ENCODE data around the gene PPM1N.
A peak's percentile ranks its signal among the peaks of the same experiment; 100 is the strongest.

PPM1N gene

GRCh38 chr19:45483033-45483432 lies 15.2 kb upstream of the PPM1N start:
- DNase-seq (ENCODE audit: low spot score) = no peak
- no peak for TF ChIP-seq CTCF (IDR thresholded peaks at IDR 0.05; ENCODE audit: extremely low read depth, missing control alignments)

DNA sequence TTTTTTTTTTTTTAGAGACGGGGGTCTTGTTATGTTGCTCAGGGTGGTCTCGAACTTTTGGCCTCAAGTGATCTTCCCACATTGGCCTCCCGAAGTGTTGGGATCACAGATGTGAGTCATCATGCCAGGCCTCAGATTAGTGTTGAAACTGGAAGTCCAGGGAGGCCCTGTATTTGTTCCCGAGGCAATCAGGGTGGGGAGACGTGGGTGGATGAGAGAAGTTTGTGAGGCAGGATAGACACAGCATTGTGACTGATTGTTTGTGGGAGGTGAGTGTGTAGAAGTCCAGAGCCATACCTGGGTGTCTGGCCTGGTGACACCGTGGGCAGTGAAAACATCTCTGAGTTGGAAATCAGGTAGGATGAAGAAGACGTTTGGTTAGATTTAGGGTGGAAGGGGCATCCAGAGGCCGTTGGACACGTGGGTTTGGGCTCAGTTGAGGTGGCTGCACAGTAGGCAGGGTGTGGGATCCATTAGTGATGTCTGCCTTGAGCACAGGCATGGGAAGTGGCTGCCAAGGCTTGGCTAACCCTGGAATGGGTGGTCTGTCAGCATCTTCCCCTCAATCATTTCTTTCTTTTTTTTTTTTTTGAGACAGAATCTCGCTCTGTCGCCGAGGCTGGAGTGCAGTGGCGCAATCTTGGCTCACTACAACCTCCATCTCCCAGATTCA lies 13.8 kb upstream of the PPM1N start:
- no peak for TF ChIP-seq CTCF (IDR thresholded peaks at IDR 0.05; ENCODE audit: extremely low read depth, missing control alignments)

GRCh38 chr19:45485305-45486077 lies 12.8 kb upstream of the PPM1N start:
- DNase-seq (ENCODE audit: low spot score) = peak; percentile 87
- peak; percentile 86 for TF ChIP-seq CTCF (IDR thresholded peaks at IDR 0.05; ENCODE audit: extremely low read depth, missing control alignments)

More for the DNA sequence above, 13.8 kb upstream of the PPM1N start:
- DNase-seq (ENCODE audit: low spot score) = no peak

DNA sequence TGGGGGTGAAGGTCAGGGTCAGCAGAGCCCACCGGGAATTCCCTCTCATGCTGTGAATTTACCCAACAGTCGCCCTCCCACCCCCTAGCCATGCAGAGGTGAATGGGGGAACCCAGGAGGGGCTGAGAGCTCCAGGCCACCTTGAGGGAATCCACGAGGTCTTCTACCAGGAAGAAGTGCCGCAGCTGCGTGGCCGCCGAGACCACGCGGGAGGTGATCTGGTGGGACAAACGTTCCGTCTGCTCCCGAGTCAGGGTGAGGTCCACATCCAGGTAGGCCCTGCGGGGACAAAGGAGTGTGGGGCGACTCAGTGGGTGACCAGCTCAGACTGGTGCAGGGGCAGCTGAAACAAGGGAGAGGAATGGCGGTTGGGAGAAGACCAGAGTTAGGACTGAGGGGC lies 9.5 kb upstream of the PPM1N start:
- TF ChIP-seq CTCF (IDR thresholded peaks at IDR 0.05; ENCODE audit: extremely low read depth, missing control alignments) = no peak
- DNase-seq (ENCODE audit: low spot score) = no peak

GRCh38 chr19:45489216-45489855 lies 8.9 kb upstream of the PPM1N start:
- TF ChIP-seq CTCF (IDR thresholded peaks at IDR 0.05; ENCODE audit: extremely low read depth, missing control alignments) = no peak
- DNase-seq (ENCODE audit: low spot score) = no peak

GRCh38 chr19:45492137-45492626 lies 6.1 kb upstream of the PPM1N start:
- no peak for TF ChIP-seq CTCF (IDR thresholded peaks at IDR 0.05; ENCODE audit: extremely low read depth, missing control alignments)
- DNase-seq (ENCODE audit: low spot score) = no peak
